ENCODE data around the gene LYZ.

GRCh38 chr12:69396963-69397362 lies 48.8 kb downstream of the LYZ start:
- no peak for TF ChIP-seq CTCF (IDR thresholded peaks at IDR 0.05 in 8 of 11, conservative IDR thresholded peaks at IDR 0.05 in 3 of 11)
- TF ChIP-seq POLR2AphosphoS5 (IDR thresholded peaks at IDR 0.05), result no peak
- no peak for TF ChIP-seq POLR2A (IDR thresholded peaks at IDR 0.05)

Measured in spleen (tissue), 7 donors.